Inferior parietal cortex (tissue), 1 donor: ENCODE data around the gene SLC35F2.
"Not testable (repeated sequence)": the region's sequence is repeated elsewhere in the genome, so short reads cannot be mapped to it uniquely, and the experiment has no call there.

Experiments used
- DNase-seq: peaks from one replicate; pipeline ENCODE4 v3.0.0-alpha.2; 2016; ENCODE audit errors: extremely low spot score

Gene SLC35F2

GRCh38 chr11:107789767-107790166, 68.8 kb downstream of the SLC35F2 start:
- DNase-seq = no peak

DNA sequence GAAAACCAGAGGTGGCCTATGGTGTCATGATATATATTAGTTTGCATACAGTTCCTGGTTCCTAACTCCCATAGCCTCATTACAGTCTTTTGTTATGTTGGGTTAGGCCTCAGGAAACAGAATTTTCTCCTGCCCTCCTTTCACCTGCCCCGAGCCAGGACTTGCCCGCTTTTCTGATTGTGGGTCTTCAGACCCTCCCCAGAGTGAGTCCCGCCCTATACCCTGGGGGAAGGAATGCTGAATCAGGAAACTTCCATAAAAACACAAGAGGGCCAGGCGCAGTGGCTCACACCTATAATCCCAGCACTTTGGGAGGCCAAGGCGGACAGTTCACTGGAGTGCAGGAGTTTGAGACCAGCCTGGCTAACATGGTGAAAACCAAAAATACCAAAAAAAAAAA, 70.9 kb downstream of the SLC35F2 start:
- no peak for DNase-seq

DNA sequence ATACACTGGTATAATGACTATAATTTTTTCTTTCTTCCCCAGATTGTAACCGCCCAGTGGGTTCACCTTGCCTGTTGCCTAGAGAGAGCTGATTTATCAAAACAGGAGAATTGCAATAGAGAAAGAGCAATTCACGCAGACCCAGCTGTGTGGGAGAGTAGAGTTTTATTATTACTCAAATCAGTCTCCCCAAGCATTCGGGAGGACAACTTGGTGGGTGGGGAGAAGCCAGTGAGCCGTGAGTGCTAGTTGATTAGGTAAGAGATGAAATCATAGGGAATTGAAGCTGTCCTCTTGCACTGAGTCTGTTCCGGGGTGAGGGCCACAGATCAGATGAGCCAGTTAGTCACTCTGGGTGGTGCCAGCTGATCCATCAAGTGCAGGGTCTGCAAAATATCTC, 73.2 kb downstream of the SLC35F2 start:
- DNase-seq = no peak

- no peak for DNase-seq
Measured at GRCh38 chr11:107783121-107783520, 75.5 kb downstream of the SLC35F2 start.

DNA sequence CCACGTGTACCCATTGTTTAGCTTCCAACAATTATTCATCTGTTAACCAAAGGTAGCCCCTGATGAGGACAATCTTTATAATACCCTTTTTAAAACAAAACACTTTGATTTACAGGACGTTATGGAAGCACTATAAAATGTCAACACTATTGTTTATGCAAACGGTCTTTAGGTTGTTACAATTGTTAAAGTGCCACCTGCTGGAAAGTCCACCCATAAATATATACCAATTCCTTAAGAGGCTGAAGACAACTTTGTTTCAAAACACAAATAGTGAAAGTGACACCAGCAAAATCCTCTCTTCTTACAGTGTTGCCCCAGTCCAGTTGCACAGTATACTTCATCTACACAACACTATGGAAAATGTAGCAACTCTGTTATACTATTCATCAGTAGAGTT, 77.8 kb downstream of the SLC35F2 start:
- DNase-seq = no peak

- DNase-seq = no peak
Measured at GRCh38 chr11:107780136-107780535, 78.5 kb downstream of the SLC35F2 start.

GRCh38 chr11:107778839-107779517, 79.6 kb downstream of the SLC35F2 start:
- DNase-seq = no peak

DNA sequence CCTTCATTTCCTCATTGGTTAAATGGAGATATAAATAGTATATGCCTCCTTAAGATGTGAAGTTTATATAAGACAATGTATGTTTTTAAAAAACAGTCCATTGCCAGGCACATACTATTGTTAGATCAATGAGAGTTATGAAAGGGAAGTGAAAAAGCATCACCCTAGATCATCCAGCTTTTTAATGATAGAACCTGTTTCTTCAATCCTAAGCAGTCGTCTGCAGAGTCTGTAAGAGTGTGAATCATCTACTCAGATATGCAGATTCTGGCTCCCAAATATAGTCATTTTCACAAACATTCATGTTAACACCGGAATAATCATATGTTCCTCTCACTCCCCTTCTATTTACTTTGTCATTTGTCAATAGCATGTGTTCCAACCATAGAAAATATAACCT, 81.5 kb downstream of the SLC35F2 start:
- DNase-seq = no peak

GRCh38 chr11:107776062-107776461, 82.5 kb downstream of the SLC35F2 start:
- no peak for DNase-seq

GRCh38 chr11:107770551-107770951, 88.0 kb downstream of the SLC35F2 start:
- DNase-seq = no peak

GRCh38 chr11:107769189-107769588, 89.4 kb downstream of the SLC35F2 start:
- peak; percentile 11 for DNase-seq

DNA sequence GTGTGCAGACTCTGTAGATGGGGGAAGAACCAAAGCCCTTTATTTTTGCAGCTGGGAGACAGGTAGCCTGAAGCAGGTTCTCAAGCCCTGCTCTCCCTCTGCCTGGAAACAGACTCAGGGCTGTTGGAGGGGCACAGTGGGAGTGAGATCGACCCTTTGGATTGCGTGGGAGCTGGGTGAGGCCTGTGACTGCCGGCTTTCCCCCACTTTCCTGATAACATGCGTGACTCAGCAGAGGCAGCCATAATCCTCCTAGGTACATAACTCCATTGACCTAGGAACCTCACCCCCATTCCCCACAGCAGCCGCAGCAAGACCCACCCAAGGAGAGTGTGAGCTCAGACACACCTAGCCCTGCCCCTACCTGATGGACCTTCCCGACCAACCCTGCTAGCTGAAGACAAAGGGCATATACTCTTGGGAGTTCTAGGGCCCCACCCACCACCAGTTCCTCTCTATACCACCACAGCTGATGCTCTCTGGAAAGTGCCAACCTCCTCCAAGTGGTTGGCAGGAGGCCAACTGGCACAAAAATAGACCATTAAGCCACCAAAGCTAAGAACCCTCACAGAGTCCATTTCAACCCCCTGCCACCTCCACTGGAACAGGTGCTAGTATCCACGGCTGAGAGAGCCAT, 99.8 kb downstream of the SLC35F2 start:
- not testable (repeated sequence) for DNase-seq

DNA sequence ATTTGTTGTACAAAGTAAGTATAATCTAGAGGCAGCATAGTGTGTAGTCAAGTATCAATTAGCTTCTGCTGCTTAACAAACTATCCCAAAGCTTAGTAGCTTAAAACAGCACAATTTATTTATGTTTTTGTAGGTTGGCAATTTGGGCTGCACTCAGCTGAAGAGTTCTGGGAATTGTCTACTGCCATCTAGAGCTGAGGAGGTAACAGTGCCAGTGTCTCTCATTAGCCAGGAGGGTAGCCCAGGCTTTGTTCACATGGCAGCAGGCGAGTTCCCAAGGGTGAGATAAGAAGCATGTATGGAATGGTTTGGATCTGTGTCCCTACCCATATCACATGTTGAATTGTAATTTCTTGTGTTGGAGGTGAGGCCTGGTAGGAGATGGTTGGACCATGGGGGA, 100.9 kb downstream of the SLC35F2 start:
- DNase-seq = no peak

DNA sequence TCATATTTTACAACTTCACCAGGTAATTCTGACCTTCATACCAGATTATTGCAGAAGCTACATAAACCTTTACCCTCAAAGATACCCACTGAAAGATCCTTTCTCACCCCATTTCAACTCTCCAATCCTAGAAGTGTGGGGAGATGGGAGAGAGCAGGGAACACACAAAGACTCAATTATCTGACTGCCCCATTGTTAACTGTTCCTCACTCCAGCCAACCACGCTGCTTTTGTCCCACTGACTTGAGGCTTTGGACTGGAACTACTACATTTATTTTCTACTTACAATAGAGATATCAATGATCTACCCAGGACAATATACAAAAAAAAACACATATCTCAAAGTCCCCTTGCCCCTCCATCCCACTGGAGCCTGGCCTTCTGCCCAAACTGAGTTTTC, 102.0 kb downstream of the SLC35F2 start:
- DNase-seq = peak; percentile 22

GRCh38 chr11:107752949-107753822, 105.4 kb downstream of the SLC35F2 start:
- DNase-seq = no peak

- no peak for DNase-seq
Measured at GRCh38 chr11:107752508-107752907, 106.1 kb downstream of the SLC35F2 start.

- DNase-seq = no peak
Measured at GRCh38 chr11:107751082-107751481, 107.5 kb downstream of the SLC35F2 start.

DNA sequence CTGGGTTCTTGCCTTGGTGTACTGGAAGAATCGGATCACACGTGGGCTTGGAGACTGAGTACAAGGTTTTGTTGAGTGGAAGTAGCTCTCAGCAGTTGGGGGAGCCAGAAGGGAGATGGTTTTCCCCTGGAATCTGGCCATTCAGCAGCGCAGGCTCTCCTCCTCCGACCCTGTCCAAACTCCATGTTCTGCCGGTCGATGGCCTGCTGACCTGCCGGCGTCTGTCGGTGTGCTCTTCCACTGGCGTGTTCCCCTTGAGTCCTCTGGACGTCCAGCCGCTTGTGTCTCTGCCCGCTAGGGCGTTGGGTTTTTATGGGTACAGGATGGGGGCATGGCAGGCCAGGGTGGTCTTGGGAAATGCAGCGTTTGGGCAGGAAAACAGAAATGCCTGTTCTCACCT, 108.3 kb downstream of the SLC35F2 start:
- DNase-seq = no peak

DNA sequence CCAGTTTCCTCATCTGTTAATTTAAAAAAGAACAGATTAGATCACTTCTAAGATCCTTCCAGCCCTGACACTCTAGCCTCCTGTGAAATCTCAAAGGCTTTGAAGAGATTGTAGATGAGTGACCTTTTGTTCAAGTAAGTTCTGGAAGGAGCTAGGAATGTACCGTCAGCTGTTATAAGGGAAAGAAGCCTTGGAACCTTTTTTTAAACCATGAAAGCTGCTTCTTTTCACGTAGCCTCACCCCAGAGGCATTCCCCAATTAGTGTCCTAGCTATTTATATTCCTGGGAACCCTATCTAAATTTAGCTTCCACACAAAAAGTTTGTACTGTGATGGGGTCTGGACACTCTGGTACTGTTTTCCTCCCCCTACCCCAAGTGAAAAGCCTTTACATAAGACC, 111.0 kb downstream of the SLC35F2 start:
- no peak for DNase-seq

GRCh38 chr11:107744736-107745135, 113.9 kb downstream of the SLC35F2 start:
- DNase-seq = no peak

GRCh38 chr11:107743191-107743590, 115.4 kb downstream of the SLC35F2 start:
- no peak for DNase-seq

GRCh38 chr11:107741044-107741823, 117.4 kb downstream of the SLC35F2 start:
- DNase-seq = peak; percentile 7
